ENCODE results near the gene TMEM131L. TPM values are rescaled to one million over a fixed set of nuclear protein-coding genes. Genes with fewer than 3 reads are reported as not detected.

TMEM131L gene
- total RNA-seq, 2 experiments from 2014 or later, result 51.7 to 52.4 TPM

- ChIA-PET POLR2A (interaction anchor here (0.9 kb wide), 1 partner anchor 10 kb away, joined by 3 read pairs; no protein-coding TSS in a partner anchor), CTCF (no interaction called here)
- ATAC-seq (no peak), DNase-seq (no peak)
- no peak for TF ChIP-seq CTCF (IDR thresholded peaks at IDR 0.05)
- intact Hi-C loops (cut with micrococcal nuclease), result no loop called here
- H3K4me1 Mint-ChIP-seq (ENCODE audit: low read depth), result peaks cover 40% of the 10 kb centered on the region
- peaks cover 64% of the 10 kb centered on the region for H3K36me3 Mint-ChIP-seq (ENCODE audit: low read depth)
- H3K27me3 Mint-ChIP-seq, result no peaks in the 10 kb centered on the region
- H3K4me3 Mint-ChIP-seq, result no peak overlapping the region
- H3K27ac Mint-ChIP-seq, result no peak overlapping the region
- H3K9me3 Mint-ChIP-seq, result no peaks in the 10 kb centered on the region
Measured at GRCh38 chr4:153610623-153611376, 144.6 kb downstream of the TMEM131L start.

DNA sequence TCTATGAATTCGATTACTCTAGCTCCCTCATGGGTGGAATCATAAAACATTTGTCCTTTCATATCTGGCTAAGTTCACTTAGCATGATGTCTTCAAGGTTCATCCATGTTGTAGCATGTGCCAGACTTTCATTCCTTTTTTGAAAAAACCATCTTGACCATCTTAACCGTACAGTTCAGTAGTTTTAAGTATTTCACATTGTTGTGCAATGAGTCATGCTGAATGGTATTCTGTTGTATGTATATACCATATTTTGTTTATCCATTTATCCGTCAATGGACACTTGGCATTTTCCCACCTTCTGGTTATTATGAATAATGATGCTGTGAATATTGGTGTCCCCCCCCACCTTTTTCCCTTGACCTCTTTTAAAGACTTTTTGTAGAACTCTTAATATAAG, 145.5 kb downstream of the TMEM131L start:
- Mint-ChIP-seq H3K27ac (no peak overlapping the region), H3K9me3 (no peaks in the 10 kb centered on the region), H3K36me3 (ENCODE audit: low read depth) (peaks cover 62% of the 10 kb centered on the region), H3K27me3 (no peaks in the 10 kb centered on the region), H3K4me1 (ENCODE audit: low read depth) (peaks cover 39% of the 10 kb centered on the region), H3K4me3 (no peak overlapping the region)
- no peak for TF ChIP-seq CTCF (IDR thresholded peaks at IDR 0.05)
- intact Hi-C loops (cut with micrococcal nuclease), result no loop called here
- DNase-seq (no peak), ATAC-seq (no peak)
- ChIA-PET CTCF (interaction anchor here (1.4 kb wide), 1 partner anchor 27 kb away, joined by 3 read pairs; no protein-coding TSS in a partner anchor), POLR2A (interaction anchor here (0.9 kb wide), 1 partner anchor 11 kb away, joined by 3 read pairs; no protein-coding TSS in a partner anchor)

GRCh38 chr4:153612878-153613277, 146.7 kb downstream of the TMEM131L start:
- ATAC-seq, result no peak
- POLR2A ChIA-PET, result no interaction called here
- Mint-ChIP-seq H3K27ac (no peak overlapping the region), H3K27me3 (no peaks in the 10 kb centered on the region), H3K36me3 (ENCODE audit: low read depth) (peaks cover 70% of the 10 kb centered on the region), H3K4me1 (ENCODE audit: low read depth) (peaks cover 47% of the 10 kb centered on the region), H3K9me3 (no peaks in the 10 kb centered on the region), H3K4me3 (no peak overlapping the region)
- DNase-seq, result no peak
- CTCF ChIA-PET, result interaction anchor here (1.4 kb wide), 1 partner anchor 26 kb away, joined by 3 read pairs; no protein-coding TSS in a partner anchor
- TF ChIP-seq CTCF (IDR thresholded peaks at IDR 0.05), result no peak
- intact Hi-C loops (cut with micrococcal nuclease), result no loop called here

- Mint-ChIP-seq H3K36me3 (ENCODE audit: low read depth) (peaks cover 71% of the 10 kb centered on the region), H3K27ac (peak overlapping the region; percentile 72), H3K9me3 (no peaks in the 10 kb centered on the region), H3K4me3 (no peak overlapping the region), H3K27me3 (no peaks in the 10 kb centered on the region), H3K4me1 (ENCODE audit: low read depth) (peaks cover 48% of the 10 kb centered on the region)
- ChIA-PET POLR2A (interaction anchor here (0.6 to 1.5 kb wide), 5 partner anchors 13 to 272 kb away, joined by 3 to 5 read pairs (median 3); partner anchors contain the start of gene MND1), CTCF (interaction anchor here (0.9 to 1.3 kb wide), 5 partner anchors 11 to 272 kb away, joined by 3 read pairs; no protein-coding TSS in a partner anchor)
- peak; percentile 87 for ATAC-seq
- no peak for TF ChIP-seq CTCF (IDR thresholded peaks at IDR 0.05)
- DNase-seq, result peak; percentile 75
- intact Hi-C loops (cut with micrococcal nuclease), result no loop called here
Measured at GRCh38 chr4:153616006-153616555, 149.9 kb downstream of the TMEM131L start.

GRCh38 chr4:153618833-153619232, 152.7 kb downstream of the TMEM131L start:
- ChIA-PET CTCF (interaction anchor here (1.1 to 1.8 kb wide), 3 partner anchors 15 to 491 kb away, joined by 3 to 6 read pairs (median 4); no protein-coding TSS in a partner anchor), POLR2A (no interaction called here)
- DNase-seq, result no peak
- H3K9me3 Mint-ChIP-seq, result no peaks in the 10 kb centered on the region
- H3K4me3 Mint-ChIP-seq, result no peak overlapping the region
- TF ChIP-seq CTCF (IDR thresholded peaks at IDR 0.05), result no peak
- peaks cover 72% of the 10 kb centered on the region for H3K36me3 Mint-ChIP-seq (ENCODE audit: low read depth)
- peak overlapping the region; percentile 66 for H3K27ac Mint-ChIP-seq
- ATAC-seq, result no peak
- H3K4me1 Mint-ChIP-seq (ENCODE audit: low read depth), result peaks cover 62% of the 10 kb centered on the region
- no peaks in the 10 kb centered on the region for H3K27me3 Mint-ChIP-seq
- intact Hi-C loops (cut with micrococcal nuclease), result no loop called here
